DMS 273 treated with DMSO at 0.1 percent for 48 hours (cell line): Measurements from ENCODE around the gene ANO9.
"Not testable (repeated sequence)": the region's sequence is repeated elsewhere in the genome, so short reads cannot be mapped to it uniquely, and the experiment has no call there.

Experiments used
- DNase-seq: peaks from one replicate; lab custom pipeline; 2025; lab: John Stamatoyannopoulos, UW

The ANO9 gene

DNA sequence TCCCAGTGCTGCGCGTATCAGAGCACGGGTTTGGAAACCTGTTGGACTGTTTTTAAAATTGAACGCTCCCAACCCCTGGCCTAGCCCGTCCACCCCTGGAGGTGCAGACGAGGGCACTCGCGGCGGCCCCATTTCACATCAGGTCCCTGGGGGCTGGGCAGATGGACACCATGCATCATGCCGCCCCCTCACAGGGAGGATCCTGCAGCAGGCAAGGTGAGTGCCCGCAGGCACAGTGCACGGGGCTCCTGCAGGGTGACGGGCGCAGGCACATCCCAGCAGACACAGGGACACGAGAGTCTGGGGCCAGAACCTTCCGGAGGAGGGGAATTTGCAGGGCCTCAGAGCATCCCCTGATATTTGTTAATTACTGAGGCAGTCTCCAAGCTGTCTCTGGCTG, 7.3 kb downstream of the ANO9 start:
- no peak for DNase-seq

DNA sequence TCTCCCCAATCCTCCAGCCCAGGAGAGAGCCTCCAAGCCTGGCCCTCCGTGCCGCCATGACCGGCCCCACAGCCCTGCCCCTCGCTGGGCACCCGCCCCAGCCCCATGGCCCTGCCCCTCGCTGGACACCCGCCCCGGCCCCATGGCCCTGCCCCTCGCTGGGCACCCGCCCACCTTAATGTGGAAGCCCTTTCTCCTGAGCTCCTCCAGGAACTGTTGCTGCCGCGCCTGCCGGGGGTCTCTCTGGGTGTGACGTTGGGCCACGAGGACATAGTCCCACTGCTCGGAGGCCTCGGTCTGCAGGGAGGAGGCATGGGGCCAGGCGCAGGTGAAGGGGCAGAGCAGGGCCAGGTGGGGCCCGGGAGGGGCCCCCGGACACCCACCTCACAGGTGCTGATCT, 8.2 kb downstream of the ANO9 start:
- DNase-seq = no peak

DNA sequence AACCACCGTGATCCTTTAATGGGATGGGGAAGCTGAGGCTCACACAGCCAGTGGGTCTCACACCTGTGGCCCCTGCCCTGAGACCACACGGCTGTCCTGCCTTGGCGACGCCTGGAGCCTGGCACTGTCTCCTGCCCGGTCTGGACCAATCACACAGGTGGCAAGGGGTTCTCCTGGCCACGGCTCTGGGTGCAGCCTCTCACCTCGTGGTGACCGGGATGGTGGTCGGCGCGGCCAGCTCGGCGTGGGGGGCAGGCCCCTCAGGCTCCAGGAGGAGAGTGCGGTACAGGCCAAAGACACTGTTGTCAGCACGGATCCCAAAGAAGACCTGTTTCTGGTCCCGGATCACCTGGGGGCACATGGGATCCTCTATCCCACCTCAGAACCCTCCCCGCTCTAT, 8.7 kb downstream of the ANO9 start:
- no peak for DNase-seq

DNA sequence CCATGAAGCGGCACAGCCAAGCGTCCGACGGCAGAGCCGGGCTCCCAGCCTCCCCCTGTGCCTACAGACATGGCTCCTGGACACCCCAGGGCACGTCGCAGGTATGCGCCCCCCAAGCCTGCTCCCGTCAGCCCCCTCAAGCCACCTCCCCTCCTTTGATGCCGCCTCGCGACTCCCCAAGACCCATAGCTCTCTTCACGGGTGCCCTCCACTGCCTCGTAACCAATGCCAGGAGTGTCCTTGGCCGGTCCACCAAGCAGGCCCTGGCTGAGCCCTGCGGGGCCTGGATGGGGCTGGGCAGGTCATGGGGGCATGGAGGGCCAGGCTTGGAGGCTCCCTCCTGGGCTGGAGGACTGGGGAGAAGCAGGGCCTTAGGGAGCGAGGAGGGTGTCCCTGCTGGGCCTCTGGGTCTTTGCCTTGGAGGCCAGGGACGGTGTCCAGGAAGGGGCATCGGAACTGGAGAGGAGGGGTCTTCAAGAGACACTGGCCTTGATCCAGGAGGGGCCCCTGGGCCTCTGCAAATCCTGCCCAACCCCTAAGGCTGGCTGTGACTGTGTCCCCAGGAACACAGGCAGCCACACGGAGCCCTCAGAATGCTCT, 9.2 kb downstream of the ANO9 start:
- DNase-seq = no peak

DNA sequence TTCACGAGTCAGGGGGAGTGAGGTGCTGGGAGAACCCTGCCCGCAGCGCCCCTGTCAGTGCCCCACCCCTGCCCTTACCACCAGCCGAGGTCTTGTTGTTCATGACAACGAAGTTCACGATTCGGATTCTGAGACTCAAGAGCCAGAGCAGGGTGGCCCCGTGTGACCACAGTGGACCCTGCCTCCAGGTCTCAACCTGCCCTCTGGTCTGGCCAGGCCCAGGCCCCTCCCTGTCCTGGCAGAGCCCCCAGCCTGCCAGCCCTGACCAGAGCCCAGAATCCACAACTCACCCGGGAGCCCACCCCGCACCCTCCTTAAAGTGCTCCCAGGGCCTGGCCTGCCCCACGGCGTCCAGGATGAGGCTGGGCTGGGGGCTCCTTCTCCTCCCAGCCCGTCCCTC, 9.9 kb downstream of the ANO9 start:
- no peak for DNase-seq

DNA sequence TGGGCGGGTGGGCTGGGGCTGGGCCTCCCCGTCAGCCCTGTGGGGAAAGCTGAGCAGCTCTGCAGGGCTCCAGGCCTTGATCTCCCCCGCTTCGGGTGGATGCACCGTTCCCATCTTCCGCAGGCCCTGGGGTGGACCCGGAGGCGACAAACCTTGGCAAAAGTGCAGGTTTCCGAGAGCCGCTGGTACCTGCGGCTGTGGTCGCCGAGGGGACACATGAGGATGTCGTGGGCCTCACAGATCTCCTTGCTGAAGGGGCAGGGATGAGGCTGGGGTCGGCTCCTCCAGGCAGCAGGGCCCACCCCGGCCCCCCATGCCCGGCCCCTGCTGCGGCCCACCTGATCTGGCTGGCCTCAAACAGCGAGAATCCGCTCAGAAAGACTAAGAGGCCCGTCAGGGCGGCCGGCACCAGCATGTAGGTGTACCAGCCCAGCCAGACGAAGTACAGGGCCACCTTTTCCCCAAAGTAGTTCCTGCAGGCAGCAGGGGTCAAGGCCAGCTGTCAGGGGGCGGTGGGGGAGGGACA, 11.8 kb downstream of the ANO9 start:
- no peak for DNase-seq

DNA sequence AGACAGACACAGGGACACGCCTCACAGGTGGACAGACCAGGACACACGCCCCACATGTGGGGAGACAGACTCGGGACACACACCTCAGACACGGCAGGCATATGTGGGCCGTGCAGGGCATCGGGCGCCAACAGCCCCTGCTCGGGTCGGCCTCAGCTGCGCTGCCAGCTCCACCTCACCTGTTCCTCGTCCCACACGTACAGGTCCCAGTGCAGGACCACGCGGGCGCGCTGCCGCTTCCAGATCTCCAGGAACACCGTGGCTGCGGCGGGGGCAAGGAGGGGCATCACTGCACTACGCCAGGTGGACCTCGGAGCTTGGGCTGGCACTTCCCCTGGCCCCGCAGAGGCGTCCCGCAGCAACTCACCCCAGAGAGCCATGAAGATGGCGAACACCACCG, 12.4 kb downstream of the ANO9 start:
- no peak for DNase-seq

DNA sequence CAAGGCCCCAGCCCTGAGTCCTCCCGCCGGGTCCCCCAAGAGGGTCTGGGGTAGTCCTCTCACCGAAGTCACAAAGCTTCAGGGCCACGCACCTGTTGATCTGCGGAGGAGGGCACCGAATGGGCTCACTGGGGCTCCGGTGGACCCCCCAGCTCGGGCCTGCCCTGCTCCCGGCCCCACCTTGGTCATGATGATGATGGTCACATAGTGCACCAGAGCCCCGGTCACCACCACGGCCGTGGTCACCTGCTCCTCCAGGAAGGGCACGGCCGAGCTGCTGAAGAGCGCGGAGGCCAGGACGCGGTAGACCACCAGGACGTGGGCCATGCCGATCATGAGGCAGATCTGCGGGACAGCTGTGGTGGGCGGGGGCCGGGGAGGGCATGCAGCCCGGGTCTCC, 13.5 kb downstream of the ANO9 start:
- DNase-seq = no peak

DNA sequence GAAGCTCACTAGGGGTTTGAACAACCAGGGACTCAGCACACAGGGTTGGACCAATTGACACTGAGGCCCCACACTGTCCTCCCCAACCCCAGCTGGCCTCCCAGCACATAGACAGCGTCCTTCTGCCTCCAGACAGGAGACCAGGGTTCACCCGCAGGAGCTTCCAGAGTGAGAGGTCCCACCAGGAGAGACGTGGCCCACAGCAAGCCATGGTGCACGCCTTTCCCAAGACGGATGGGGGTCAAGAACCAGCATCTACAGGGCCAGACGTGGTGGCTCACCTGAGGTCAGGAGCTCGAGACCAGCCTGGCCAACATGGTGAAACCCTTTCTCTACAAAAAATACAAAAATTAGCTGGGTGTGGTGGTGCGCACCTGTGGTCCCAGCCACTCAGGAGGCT, 15.0 kb downstream of the ANO9 start:
- DNase-seq = no peak

DNA sequence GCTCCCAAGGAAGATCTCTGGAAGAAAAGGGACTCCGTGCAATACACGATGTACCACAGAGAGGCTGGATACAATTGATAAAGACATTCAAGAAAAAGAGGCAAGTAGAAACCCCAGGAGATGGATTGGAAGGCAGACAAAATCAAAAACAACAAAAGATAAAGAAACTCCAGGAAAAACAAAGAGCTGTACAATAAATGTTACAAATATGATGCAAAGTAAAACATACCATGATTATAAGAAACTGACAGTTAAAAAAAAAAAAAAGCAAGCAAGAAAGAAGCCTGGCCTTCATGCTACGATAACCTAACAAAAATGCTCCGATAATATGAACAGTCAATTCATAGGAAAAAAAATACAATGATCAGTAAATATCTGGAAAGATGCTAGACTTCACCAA, 16.5 kb downstream of the ANO9 start:
- no peak for DNase-seq

DNA sequence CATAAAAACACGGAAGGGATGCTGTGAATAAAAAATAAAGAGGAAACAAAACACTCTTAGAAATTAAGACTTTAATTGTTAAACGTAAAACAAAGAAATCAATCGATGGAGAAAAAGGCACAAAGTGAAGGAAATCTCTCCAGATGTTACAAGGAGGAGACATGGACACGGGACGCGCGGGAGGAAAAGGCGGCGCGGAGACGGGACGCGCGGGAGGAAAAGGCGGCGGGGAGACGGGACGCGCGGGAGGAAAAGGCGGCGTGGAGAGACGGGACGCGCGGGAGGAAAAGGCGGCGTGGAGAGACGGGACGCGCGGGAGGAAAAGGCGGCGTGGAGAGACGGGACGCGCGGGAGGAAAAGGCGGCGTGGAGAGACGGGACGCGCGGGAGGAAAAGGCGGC, 17.0 kb downstream of the ANO9 start:
- not testable (repeated sequence) for DNase-seq

DNA sequence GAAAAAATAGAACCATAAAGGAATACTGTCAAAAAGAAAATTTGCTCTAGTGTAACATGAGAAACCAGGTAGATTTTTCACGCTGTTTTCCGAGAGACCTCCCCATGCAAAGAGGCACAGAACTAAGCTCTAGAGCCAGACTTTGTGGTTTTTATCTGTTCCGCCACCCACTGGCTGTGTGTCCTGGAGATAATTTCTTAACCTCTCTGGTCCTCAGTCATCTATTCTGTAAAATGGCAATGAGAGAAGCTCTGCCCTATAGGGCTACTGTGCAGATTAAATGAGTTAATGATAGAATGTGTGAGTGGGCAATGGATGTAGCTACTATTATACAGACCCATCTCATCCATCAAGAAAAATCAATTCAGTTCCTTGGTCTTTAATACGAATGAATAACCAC, 17.6 kb downstream of the ANO9 start:
- DNase-seq = no peak

DNA sequence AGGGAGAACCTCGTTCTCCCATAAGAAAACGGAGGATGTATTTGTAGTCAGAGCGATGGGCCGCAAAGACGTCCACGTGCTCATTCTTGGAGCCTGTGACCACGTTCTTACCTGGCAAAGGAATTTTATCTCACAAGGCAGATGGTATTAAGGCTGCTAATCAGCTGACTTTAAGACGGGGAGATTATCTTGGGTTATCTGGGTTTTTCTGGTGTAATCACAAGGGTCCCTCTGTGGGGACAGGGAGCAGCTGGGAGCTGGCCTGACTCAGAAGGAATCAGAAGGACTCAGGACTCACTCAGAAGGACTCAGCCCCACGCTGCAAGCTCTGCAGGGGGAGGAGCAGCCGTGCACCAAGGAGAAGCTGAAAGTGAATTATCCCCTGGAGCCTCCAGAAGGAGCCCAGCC, 19.6 kb downstream of the ANO9 start:
- no peak for DNase-seq

DNA sequence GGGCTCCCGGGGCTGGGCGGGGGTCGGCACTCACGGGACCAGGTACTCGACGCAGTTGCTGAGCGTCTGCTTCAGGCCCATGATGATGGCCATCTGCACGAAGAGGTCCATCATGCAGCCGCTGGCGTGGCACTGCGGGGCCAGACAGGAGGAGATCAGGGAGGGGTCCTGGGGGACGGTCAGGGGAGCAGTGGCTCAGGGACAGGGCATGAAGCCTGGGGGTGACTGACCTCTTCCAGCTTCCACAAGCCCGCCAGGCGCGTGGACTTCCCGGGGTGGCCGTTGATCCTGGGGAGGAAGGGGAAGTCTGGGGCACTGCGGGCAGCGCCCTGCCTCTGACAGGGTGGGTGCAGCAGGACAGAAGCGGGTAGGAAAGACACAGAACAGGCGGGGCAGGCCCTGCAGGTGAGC, 20.9 kb downstream of the ANO9 start:
- DNase-seq = no peak

DNA sequence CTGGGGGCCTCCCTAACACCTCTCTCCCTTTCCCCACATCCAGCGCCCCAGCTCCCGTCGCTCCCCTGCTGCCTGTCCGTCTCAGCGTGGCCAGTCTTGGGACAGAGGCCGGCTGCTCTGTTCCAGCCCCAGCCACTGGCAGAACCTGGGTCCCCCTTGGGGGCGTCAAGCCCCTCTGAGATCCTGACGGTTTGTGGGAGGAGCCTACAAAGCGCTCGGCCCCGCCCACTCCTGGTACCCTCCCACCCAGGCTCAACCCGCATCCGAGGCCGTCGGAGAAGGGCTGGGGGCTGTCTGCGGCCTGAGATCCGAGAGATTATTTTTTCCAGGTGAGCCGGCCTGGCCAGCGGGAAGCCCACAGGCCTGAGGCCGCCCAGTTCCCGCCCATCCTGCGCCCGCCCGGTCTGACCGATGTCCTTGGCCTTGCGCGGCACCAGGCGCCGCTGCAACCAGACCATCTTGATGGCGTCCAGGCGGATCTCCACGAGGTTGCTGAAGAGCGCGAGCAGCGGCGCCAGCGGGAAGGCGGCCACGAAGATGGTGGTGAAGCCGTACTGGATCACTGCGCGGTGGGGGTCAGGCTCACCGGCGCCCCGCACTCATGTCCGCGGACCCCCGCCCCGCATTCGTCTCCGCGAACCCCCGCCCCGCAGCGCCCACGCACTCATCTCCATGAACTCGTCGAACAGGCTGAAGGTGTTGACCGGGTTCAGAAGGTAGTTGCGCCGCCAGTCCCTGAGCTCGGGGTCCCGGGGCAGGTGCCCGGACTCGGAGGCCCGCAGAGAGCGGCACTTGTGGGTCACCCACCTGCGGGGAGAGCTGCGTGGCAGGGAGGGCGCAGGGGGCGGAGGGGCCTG, 21.5 kb downstream of the ANO9 start:
- no peak for DNase-seq

DNA sequence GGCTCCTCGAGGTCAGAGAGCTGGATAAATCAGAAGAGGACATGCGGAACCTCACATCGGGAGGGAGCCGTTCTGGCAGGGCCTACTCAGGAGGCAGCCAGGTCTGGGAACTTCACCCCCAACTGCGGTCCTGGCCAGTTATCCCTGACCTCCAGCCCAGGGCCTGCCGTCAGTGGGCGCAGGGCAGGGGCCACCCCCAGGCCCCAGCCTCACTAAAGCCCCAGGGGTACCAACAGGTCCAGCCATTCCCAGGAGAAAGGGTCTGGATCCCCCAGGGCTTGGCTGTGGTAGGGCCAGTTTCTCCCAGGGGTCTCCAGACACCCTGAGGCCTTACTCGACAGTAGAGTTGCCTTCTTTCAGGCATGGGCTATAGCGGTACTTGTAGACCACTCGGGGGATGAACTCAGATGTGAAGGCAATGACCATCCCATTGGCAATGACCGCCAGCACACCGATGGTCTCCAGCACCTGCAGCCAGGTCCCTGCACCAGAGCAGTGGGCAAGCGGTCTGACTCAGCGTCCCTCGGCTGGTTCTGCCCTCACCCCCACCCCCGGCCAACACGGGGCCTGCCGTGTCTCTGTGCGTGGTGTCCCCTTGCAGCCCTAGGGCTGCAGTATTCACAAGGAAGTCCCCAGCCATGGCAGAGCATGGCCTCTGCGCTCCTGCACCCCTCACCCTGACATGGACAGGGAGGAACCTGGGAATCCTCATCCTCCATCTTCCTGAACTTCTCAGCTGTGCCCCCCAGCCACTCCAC, 22.4 kb downstream of the ANO9 start:
- DNase-seq = no peak

DNA sequence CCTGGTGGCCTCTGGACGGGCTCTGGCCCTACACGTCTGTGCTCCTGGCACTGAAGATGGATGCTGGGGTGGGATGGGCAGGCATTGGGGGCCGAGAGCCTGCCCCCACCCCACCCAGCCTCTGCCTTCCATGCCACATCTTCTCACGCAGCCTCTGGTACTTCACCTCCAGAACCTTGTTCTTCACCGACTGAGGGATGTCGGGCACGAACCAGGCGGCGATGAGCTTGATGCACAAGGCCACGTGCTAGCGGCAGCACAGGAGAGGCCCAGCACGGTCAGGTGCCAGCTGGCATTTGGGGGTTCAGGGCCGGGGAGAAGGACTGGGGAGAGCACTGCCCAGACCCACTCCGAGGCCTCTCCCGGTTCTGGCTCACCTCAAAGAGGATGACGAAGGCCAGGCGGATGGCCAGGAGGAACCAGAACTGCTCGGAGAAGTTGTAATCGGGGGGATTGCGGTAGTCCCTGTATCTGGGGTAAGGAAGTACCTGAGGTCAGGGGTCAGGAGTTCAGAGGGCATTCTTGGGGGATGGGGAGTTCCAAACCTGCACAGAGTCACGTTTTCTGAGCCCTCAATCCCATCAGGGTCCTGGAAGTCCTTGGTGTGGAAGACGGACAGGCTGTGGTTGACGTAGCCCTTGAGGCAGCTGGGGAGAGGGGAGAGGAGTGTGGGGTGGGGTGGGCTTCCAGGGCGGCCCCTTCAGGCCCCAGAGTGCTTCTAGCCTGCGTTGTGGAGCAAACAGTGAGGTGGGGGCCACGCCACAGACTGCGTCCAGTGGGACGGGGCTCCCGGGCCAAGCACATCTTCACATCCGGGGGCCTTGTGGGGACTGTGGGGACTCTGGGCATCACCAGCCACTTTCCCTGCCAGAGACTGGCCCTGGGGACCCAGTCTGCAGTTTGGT, 23.2 kb downstream of the ANO9 start:
- no peak for DNase-seq

DNA sequence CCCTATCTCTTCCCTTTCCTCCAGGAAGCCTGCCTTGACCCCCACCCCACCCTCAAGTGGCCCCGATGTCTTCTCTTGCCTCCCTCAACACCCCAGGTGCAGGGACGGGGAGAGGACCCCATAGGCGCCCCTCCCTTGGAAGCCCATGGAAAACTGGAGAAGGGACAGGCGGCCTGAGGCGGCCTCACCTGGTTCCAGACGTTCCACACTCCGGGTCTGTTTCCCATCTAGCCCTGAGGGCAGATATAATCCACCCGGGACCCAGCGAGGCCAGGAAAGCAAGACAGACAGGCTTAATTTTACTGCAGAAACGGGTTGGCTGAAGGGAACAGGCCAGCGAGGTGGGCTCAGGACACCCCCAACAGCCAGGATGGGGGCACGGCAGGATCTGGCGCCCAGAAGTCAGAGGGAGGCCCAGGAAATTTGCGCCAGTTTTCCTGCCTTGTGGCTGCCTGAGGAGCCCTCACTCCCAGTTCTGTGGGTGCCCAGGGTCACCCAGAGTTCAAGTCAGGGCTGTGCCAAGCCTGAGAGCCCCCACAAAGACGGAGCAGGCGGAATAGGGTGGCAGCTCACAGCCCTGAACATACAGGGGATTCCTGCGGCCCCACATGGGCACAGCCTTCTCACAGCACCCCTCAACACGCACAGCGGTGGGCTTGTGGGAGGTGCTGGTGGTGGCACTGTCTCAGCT, 24.0 kb downstream of the ANO9 start:
- no peak for DNase-seq

DNA sequence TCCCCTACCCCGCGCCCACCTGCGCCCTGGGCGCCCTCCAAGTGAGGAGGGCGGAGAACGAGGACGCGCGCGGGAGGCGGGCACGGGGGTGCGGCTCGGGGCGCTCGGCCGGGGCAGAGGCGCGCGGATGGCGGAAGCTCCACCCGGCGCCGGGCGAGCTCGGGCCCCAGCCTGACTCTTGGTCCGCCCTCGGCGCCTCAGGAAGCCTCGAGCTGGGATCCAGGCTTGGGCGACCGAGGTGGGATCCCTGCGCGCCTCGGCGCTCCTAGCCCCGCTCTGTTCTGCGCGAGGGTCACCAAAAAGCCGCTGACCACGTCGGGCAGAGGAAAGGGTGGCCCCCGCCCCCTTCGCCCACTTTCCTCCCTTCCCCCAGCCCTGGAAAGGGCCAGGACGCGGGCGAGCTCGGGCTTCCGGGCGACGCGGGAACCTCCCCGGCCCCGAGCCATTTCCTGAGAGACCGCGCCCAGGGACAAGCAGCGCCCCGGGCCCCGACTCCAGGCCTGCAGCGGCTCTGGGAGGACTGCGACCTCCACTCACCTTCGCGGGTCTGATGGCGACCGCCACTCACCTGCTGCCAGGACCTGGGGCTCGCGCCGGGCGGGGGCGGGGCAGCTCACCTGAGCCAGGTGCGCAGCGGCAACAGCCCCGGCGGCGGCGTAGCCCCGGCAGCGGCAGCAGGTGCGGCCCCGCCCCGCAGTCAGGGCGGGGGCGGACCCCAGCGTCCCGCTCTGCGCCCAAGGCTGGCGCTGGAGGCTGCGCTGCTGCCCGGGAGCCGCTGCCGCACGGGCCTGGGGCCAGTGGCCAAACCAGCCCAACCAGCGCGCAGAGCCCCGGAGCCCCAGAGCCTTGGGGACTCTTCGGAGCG, 24.8 kb downstream of the ANO9 start:
- DNase-seq = no peak

DNA sequence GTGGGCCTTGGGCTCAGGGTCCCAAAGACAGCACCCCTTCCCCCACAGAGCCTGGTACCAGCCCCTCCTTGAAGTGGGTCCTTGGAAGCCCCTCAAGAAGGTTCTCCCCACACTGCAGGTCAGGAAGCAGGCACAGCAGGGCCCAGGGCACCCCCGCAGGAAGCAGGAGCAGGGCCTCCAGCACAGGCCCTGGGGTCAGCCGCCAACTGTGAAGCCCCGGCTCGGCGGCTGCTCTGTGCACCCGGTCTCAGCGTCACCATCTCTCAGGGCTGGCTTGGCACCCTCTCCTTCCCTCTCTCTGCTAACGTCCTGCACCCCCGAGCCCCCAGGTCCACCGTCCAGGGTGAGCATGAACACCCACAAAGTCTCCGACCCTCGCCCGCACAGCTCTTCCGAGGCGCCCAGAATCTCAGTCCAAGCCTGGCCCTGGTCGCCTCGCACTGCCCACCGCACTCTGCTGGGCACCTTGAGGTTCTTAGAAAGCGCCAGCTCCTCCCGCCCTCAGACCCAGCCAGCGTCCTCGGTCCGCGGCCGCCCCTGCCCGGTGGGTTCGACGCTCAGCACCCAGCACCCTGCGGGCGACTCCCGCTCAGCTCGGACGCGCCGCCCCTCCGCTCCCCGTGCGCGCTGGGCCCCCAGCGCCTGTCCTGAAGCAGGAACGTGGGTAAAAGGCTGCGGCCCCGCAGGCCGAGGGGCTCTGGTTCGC, 25.6 kb downstream of the ANO9 start:
- no peak for DNase-seq
